Measurements from ENCODE around the gene TXNIP. TPM values are rescaled to one million over a fixed set of nuclear protein-coding genes. Genes with fewer than 3 reads are reported as not detected.

The TXNIP gene
- total and polyA plus RNA-seq, 7 donors = 887 to 2,747 (median 1,577) TPM

DNA sequence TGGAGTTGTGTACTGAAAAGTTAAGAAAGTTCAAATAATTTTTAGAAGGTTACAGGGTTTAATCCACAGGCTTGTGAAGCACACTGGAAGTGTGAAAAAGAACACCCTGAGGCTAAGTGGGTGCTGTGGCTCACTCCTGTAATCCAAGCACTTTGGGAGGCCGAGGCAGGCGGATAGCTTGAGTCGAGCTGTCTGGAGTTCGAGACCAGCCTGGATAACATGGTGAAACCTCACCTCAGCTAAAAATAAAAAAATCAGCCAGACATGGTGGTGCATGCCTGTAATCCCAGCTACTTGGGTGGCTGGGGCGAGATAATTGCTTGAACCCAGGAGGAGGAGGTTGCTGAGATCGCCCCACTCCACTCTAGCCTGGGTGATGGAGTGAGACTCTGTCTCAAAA, 9.8 kb downstream of the TXNIP start:
- no peak overlapping the region for H3K4me3 ChIP-seq
- H3K27ac ChIP-seq = peak overlapping the region; percentile 98

DNA sequence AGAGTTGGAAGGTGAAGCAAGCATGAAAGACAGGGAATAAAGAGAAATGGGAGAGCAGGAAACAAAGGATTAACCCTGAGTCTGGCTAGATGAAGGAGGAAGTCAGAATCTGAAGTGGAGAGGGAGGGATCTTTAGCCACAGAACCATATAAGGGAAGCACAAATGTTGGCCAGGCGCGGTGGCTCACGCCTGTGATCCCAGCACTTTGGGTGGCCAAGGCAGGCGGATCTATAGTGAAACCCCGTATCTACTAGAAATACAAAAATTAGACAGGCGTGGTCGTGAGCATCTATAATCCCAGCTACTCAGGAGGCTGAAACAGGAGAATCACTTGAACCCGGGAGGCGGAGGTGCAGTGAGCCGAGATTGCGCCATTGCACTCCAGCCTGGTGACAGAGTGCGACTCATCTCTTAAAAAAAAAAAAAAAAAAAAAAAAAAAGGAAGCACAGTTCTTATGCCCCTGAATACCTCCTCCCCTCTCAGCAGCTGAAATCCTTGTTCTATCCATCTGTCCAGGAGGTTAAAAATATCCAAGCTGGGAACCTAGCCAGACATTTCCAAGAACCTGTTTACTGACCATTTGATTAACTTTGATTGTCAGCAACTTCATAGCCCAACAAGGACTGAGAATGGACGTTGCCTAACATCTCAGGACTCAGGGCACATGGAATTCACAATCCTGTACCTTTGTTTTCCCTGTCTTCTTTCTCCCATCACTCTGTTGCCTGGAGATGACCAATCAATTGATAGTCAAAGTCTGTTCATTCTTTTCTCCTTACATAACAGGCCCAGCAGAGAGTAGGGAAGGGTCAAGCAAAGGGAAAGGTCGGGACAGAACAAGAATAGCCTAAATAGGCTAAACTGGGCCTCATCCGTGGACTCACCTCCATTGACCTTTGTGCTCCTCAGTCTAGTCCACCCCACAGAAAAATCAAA, 10.6 kb downstream of the TXNIP start:
- H3K9me3 ChIP-seq = no peaks in the 10 kb centered on the region
- peaks cover 61% of the 10 kb centered on the region for H3K4me1 ChIP-seq
- intact Hi-C loops (cut with DNase I) = no loop called here
- peak; percentile 78 to 89 for DNase-seq
- TF ChIP-seq, protein P1, sequence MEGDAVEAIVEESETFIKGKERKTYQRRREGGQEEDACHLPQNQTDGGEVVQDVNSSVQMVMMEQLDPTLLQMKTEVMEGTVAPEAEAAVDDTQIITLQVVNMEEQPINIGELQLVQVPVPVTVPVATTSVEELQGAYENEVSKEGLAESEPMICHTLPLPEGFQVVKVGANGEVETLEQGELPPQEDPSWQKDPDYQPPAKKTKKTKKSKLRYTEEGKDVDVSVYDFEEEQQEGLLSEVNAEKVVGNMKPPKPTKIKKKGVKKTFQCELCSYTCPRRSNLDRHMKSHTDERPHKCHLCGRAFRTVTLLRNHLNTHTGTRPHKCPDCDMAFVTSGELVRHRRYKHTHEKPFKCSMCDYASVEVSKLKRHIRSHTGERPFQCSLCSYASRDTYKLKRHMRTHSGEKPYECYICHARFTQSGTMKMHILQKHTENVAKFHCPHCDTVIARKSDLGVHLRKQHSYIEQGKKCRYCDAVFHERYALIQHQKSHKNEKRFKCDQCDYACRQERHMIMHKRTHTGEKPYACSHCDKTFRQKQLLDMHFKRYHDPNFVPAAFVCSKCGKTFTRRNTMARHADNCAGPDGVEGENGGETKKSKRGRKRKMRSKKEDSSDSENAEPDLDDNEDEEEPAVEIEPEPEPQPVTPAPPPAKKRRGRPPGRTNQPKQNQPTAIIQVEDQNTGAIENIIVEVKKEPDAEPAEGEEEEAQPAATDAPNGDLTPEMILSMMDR (IDR thresholded peaks at IDR 0.05) = no peak
- WGBS, 3 donors = 3 to 11% (median 11%) methylated on average over 15 of the region's 15 CpGs
- H3K36me3 ChIP-seq (ENCODE audit: insufficient read depth in 1 of 2, low read depth in 1 of 2) = no peaks in the 10 kb centered on the region
- H3K27ac ChIP-seq = peak overlapping the region; percentile 98
- peak; percentile 26 to 43 (median 34) for ATAC-seq
- peak overlapping the region; percentile 49 for H3K4me3 ChIP-seq
- no peaks in the 10 kb centered on the region for H3K27me3 ChIP-seq (ENCODE audit: insufficient read depth in 3 of 3, low read length in 2 of 3)

More for the DNA sequence above, 9.8 kb downstream of the TXNIP start:
- TF ChIP-seq, protein P1 (IDR thresholded peaks at IDR 0.05) = no peak
- no peaks in the 10 kb centered on the region for H3K9me3 ChIP-seq
- intact Hi-C loops (cut with DNase I) = no loop called here
- DNase-seq = peak in 1 of 2 donors; percentile 21
- WGBS, 3 donors = 53 to 78% (median 61%) methylated on average over 6 of the region's 6 CpGs
- no peak for ATAC-seq
- H3K36me3 ChIP-seq (ENCODE audit: insufficient read depth in 1 of 2, low read depth in 1 of 2) = no peaks in the 10 kb centered on the region
- H3K4me1 ChIP-seq = peaks cover 53% of the 10 kb centered on the region
- no peaks in the 10 kb centered on the region for H3K27me3 ChIP-seq (ENCODE audit: insufficient read depth in 3 of 3, low read length in 2 of 3)

DNA sequence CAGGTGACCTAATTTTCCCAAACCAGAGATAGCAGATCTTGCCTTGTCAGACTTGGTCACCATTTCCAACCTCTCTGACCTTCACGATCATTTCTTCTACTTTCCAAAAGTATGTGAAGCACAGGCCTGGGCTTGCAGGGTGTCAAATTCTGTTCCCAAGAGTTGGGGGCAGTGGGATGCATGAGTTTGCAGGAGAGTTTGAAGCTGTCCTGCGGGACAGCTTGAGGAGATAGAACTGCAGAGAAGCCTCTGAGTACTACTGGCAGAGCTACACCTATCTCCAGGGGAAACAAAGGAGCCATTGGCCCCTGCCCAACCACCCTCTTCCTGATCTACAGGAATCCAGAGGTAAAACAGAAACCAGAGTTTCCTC, 11.3 kb downstream of the TXNIP start:
- H3K4me3 ChIP-seq = peak overlapping the region; percentile 49
- no peaks in the 10 kb centered on the region for H3K36me3 ChIP-seq (ENCODE audit: insufficient read depth in 1 of 2, low read depth in 1 of 2)
- DNase-seq = peak; percentile 47 to 56
- no peaks in the 10 kb centered on the region for H3K9me3 ChIP-seq
- peak in 2 of 4 donors; percentile 1 to 13 for ATAC-seq
- peak overlapping the region; percentile 98 for H3K27ac ChIP-seq
- TF ChIP-seq, protein P1 (IDR thresholded peaks at IDR 0.05) = no peak
- peaks cover 66% of the 10 kb centered on the region for H3K4me1 ChIP-seq
- no peaks in the 10 kb centered on the region for H3K27me3 ChIP-seq (ENCODE audit: insufficient read depth in 3 of 3, low read length in 2 of 3)
- 13 to 21% (median 14%) methylated on average over 2 of the region's 2 CpGs for WGBS, 3 donors
- intact Hi-C loops (cut with DNase I) = no loop called here

DNA sequence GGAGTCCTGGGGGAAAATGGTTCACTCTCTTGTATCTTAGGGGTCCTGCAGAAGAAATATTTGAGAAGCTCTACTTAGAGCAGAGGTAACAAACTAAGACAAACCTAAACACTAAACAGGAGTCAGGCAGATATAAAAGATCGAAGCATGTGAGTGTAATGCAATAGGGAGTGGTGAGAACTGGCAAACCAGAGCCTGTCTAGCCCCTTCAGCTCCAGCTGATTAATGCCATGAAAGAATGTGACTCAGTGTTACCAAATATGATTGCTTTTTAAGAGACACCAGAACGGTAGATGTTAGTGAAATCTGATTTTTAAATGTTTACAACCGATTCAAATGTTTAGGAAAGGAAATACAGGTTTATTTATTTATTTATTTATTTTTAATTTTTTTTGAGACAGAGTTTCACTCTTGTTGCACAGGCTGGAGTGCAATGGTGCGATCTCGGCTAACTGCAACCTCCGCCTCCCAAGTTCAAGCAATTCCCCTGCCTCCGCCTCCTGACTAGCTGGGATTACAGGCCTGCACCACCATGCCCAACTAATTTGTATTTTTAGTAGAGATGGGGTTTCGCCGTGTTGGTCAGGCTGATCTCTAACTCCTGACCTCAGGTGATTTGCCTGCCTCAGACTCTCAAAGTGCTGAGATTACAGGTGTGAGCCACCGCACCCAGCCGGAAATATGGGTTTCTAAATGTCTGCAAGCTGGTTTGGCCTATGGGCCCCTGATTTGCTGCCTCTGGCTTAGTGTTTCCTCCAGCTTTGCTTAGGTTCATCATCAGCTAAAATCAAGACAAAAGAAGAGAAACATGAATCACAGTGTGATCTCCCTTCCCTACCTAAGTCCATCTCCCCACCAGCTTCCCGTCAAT, 12.2 kb downstream of the TXNIP start:
- Histone ChIP-seq H3K4me3 (peak overlapping the region; percentile 49), H3K4me1 (peaks cover 73% of the 10 kb centered on the region), H3K9me3 (no peaks in the 10 kb centered on the region), H3K27me3 (ENCODE audit: insufficient read depth in 3 of 3, low read length in 2 of 3) (no peaks in the 10 kb centered on the region), H3K27ac (peak overlapping the region; percentile 98), H3K36me3 (ENCODE audit: insufficient read depth in 1 of 2, low read depth in 1 of 2) (no peaks in the 10 kb centered on the region)
- TF ChIP-seq, protein P1 (IDR thresholded peaks at IDR 0.05) = no peak
- 27 to 58% (median 40%) methylated on average over 12 of the region's 12 CpGs for WGBS, 3 donors
- DNase-seq (peak in 1 of 2 donors; percentile 48), ATAC-seq (no peak)
- intact Hi-C loops (cut with DNase I) = loop anchor here (2.0 kb wide), 2 partner anchors 13 to 21 kb away; partner anchors contain the start of gene TXNIP (in 1 of the 2)

Measured in psoas muscle (tissue), 8 donors.